GM18909 (cell line): ENCODE measurements around the gene SIVA1.

Experiments
- ATAC-seq: cut with Tn5 transposase; IDR thresholded peaks from one replicate; pipeline ENCODE4 v1.9.1; 2021; ENCODE audit warnings: mild to moderate bottlenecking; ENCODE audit not compliant: unreplicated experiment, poor library complexity

SIVA1 gene

GRCh38 chr14:104752735-104753527, at the start of gene SIVA1:
TSS of gene SIVA1 (plus strand) at chr14:104753147. CDS start at chr14:104753202, 55 bp downstream.
- ATAC-seq: peak; percentile 86

DNA sequence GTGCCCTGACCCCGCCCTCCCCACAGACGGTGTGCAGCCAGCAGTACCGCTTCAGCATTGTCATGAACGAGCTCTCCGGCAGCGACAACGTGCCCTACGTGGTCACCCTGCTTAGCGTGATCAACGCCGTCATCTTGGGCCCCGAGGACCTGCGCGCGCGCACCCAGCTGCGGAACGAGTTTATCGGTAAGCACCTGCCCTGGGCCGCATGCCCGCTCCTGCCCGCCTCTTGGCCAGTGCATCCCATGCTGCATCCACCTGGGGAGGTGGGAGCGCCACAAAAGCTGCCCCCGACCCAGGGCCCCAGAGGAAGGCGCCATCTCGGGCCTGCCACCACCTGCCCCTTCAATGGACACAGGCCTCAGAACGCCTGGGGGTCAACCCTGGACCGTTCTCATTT, 49.7 kb upstream of the SIVA1 start:
- no peak for ATAC-seq

- no peak for ATAC-seq
Observed at GRCh38 chr14:104704252-104704651, 48.7 kb upstream of the SIVA1 start.

- ATAC-seq: no peak
Observed at GRCh38 chr14:104705340-104706047, 47.5 kb upstream of the SIVA1 start.

GRCh38 chr14:104706733-104707607, 46.0 kb upstream of the SIVA1 start:
- ATAC-seq: no peak

- ATAC-seq: no peak
Observed at GRCh38 chr14:104707608-104708595, 45.0 kb upstream of the SIVA1 start.

GRCh38 chr14:104708606-104709268, 44.2 kb upstream of the SIVA1 start:
- no peak for ATAC-seq

GRCh38 chr14:104709387-104710039, 43.4 kb upstream of the SIVA1 start:
- no peak for ATAC-seq

DNA sequence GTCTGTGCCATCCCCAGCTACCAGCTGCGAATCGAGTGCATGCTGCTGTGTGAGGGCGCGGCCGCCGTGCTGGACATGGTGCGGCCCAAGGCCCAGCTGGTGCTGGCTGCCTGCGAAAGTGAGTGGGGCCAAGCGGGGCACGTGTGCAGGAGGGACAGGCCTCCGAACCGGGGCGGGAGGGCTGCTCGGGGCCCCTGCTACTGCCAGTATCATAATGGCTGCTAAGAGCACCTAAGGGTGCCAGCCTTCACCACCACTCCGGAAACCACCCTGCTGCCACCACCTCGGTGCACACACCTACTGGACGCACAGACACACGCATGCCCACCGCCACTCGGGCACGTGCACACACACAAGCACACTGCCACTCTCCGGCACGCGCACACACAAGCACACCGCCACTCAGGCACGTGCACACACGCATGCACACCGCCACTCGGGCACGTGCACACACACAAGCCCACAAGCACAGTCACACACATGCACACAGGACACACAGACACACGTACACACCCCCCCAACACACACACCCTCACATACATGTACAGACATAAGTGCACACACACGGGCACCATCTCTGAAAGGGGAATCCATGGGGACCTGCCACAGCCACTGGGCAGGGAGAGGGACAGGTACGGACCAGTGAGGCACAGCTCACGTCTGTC, 42.7 kb upstream of the SIVA1 start:
- no peak for ATAC-seq

GRCh38 chr14:104712881-104713734, 39.8 kb upstream of the SIVA1 start:
- ATAC-seq: no peak

- ATAC-seq: no peak
Observed at GRCh38 chr14:104714066-104714465, 38.9 kb upstream of the SIVA1 start.

DNA sequence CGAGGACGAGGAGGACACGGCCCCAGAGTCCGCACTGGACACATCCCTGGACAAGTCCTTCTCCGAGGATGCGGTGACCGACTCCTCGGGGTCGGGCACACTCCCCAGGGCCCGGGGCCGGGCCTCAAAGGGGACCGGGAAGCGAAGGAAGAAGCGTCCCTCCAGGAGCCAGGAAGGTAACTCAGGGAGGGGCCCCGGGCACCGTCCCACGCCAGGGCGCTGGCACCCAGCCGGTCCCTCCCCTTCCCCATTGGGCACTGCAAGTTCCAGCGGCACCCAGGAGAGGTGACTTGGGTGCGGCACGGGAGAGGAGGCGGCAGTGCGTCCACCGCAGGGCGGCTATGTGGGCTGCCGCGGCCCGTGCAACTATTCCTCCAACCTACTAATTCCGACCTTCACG, 38.3 kb upstream of the SIVA1 start:
- ATAC-seq: no peak

GRCh38 chr14:104715416-104715815, 37.5 kb upstream of the SIVA1 start:
- no peak for ATAC-seq

- ATAC-seq: no peak
Observed at GRCh38 chr14:104715871-104716270, 37.1 kb upstream of the SIVA1 start.

DNA sequence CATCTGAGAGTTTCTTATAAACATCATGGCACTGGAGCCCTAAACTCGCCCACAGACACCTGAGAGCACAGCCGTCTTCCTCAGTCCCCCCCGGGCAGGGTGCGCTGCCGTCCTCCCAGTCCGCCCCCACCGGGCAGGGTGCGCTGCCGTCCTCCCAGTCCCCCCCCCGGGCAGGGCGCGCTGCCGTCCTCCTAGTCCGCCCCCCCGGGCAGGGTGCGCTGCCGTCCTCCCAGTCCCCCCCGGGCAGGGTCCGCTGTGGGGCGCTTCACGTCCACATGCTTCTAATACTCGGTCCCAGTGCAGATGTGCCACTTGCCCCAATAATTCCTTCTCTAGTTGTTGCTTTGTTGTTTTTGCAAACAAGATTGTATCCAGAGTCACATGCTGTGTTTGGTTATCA, 35.8 kb upstream of the SIVA1 start:
- no peak for ATAC-seq

GRCh38 chr14:104717646-104718045, 35.3 kb upstream of the SIVA1 start:
- ATAC-seq: no peak

DNA sequence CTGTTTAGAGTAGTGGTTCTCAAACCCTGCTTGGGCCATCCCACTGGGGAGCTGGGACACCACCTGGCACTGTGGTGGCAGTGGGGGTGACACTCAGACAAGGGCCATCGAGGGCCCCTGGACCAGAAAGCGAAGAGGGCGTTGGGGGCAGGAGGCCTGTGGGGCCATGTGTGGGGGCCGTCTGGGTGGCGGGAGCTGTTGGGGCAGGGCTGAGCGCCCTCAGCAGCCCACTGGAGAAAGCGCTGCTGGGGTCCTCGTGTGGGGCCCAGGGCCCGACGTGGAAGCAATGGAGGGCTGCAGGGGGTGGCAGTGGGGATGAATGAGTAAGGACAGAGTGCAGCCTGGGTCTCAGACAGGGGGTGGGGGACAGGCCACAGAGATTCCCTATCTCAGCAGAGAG, 34.8 kb upstream of the SIVA1 start:
- ATAC-seq: no peak
